Natural killer cell treated with Interleukin-12 subunit alpha and Interleukin-12 subunit beta and Interleukin-15 and Interleukin-18, amount 100 ng/mL, for 72 hours (primary cell): ENCODE results near the gene GCLM. TPM values are rescaled to one million over a fixed set of nuclear protein-coding genes. Genes with fewer than 3 reads are reported as not detected.

Experiments used
- total RNA-seq, 2 donors: library from RNA; stranded (reverse); gene quantifications; one replicate each; pipeline ENCODE4 v1.2.3, GENCODE V29; 2022

Gene GCLM
- total RNA-seq, 2 donors from 2014 or later = 27.8 to 31.4 TPM

Other genes with a start within 250 kb of the GCLM start
- gene BCAR3, start 227.6 kb downstream of the GCLM start, total RNA-seq = 10 to 100 TPM; 10.8 to 30.8 TPM
- gene DNTTIP2, start 30.2 kb downstream of the GCLM start, total RNA-seq = 100 to 1,000 TPM in 1 of 2 donors, 10 to 100 TPM in 1; 78.4 to 101 TPM
- not detected for gene ABCA4, start 211.7 kb upstream of the GCLM start, total RNA-seq